B cell (primary cell): ENCODE data around the gene VIPAS39.

Experiments used
- EZH2 ChIP-seq: IDR thresholded peaks from 2 replicates; pipeline ENCODE4 v1.6.1; 2012; ENCODE audit warnings: borderline replicate concordance, low read depth, mild to moderate bottlenecking, moderate library complexity, low read length; ENCODE audit not compliant: insufficient read depth, poor library complexity, severe bottlenecking
- TF ChIP-seq, protein P1 (sequence below): fragments of 200-600 bp; IDR thresholded peaks from one replicate; pipeline ENCODE4 v1.8.0; 2022; ENCODE audit warnings: antibody characterized with exemption, mild to moderate bottlenecking

DNA sequence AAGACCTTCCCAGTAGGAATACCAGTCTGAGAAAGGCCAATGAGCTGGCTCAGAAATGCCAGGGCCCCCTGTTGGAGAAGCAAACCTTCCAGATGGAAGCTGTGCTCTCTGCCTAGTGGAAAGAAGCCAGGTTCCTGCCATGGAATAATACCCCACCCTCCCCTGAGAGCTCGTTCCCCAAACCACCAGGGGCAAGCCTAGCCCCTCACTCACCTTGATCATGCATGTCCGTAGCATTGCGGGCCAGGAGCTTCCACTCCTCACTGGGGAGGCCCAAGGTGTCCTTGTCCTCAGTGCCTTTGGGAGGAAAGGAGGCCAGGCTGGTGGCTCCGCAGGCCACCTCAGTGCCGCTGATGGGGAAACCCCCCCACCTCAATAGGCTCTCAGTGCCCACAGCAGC, 20.6 kb upstream of the VIPAS39 start:
- TF ChIP-seq, protein P1, sequence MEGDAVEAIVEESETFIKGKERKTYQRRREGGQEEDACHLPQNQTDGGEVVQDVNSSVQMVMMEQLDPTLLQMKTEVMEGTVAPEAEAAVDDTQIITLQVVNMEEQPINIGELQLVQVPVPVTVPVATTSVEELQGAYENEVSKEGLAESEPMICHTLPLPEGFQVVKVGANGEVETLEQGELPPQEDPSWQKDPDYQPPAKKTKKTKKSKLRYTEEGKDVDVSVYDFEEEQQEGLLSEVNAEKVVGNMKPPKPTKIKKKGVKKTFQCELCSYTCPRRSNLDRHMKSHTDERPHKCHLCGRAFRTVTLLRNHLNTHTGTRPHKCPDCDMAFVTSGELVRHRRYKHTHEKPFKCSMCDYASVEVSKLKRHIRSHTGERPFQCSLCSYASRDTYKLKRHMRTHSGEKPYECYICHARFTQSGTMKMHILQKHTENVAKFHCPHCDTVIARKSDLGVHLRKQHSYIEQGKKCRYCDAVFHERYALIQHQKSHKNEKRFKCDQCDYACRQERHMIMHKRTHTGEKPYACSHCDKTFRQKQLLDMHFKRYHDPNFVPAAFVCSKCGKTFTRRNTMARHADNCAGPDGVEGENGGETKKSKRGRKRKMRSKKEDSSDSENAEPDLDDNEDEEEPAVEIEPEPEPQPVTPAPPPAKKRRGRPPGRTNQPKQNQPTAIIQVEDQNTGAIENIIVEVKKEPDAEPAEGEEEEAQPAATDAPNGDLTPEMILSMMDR = no peak
- no peak for TF ChIP-seq EZH2
